ENCODE measurements around the gene STXBP6. TPM values are rescaled to one million over a fixed set of nuclear protein-coding genes. Genes with fewer than 3 reads are reported as not detected.
A peak's percentile ranks its signal among the peaks of the same experiment; 100 is the strongest.
"Not testable (repeated sequence)": the region's sequence is repeated elsewhere in the genome, so short reads cannot be mapped to it uniquely, and the experiment has no call there.

The STXBP6 gene
- total RNA-seq, 8 experiments from 2014 or later, result 1.0 to 13.2 (median 4.4) TPM

DNA sequence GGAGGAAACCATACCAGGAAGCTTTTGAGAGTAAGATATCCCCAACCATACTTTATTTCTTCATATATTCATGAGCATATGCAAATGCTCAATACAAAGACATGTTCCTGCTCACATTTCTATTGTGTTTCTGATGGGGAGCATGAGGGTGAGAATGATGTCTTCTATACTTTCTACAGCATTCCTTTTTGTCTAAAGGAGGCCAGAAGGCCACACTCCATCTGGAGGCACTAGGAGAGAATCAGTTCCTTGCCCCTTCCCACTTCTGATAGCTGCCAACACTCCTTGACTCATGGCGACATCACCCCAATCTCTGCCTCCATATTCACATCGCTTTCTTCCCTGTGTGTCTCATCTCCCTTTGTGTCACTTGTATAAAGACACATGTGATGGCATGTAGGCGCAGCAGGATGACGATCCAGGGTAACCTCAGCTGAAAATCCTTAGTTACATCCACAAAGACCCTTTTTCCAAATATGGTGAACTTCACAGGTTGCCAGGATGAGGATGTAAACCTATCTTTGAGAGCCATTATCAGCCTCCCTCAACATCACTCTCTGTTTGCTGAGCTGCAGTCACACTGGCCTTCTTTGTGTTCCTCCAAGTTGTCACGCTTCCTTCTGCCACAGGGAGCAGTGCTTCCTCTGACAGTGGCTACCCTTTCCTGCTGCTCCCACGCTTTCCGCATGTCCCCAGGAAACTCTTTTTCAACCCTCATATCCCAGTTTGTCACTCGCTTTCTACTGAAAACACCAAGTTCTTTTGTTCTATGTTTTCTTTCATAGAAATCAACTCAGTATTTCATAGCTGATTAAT lies 96.9 kb downstream of the STXBP6 start:
- H3K4me1 ChIP-seq (replicated peaks in 1 of 2), result peaks cover 0 to 5% of the 10 kb centered on the region in 2 donors
- 52 to 100% (median 87%) methylated on average over 2 to 8 of the region's 8 CpGs for WGBS, 10 experiments

DNA sequence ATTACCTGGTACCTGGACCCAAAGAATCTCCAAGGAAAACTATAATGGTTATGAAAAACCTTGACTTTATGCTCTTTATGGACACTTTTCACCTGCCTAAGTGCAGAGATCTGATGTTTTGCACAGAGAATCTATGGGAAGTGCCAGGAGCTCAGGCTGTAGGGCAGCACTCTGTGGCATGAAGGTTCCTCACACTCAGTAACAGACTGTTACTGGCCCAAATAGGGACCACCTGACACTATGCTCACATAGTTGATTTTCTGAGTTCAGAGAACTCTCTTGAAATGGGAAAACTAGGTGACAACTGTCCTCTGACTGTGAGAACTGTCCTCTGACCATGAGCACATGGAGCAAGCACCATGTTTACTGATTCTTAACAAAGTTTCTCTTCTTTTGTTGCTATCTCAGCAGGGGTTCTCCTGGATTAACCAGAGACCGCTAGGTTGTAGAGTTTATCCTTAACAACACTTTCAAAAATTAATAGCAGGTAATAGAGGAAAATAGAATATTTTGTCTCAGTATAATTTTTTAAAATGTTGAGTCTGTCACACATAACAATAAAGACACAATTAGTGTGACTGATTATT lies 101.6 kb downstream of the STXBP6 start:
- Histone ChIP-seq H3K4me1 (replicated peaks in 1 of 2) (no peaks in the 10 kb centered on the region), H3K4me3 (no peak overlapping the region), H3K27ac (no peak overlapping the region)
- 50 to 100% (median 93%) methylated on average over 1 of the region's 1 CpG; no CpG with 5 or more reads in 3 of the 10 experiments for WGBS, 10 experiments
- ATAC-seq (replicated peaks in 6 of 8), result no peak
- in situ Hi-C loops (cut with MboI; ENCODE audit: low pct_unique_long_range_greater_than_20kb in 2 of 9, low sequenced_read_pairs in 9 of 9, unreplicated experiment in 9 of 9), result no loop called here

More for the DNA sequence above, 96.9 kb downstream of the STXBP6 start:
- no peak overlapping the region for H3K4me3 ChIP-seq
- ATAC-seq (replicated peaks in 6 of 8), result peak in 2 of 8 experiments; percentile 20 to 42
- H3K27ac ChIP-seq, result no peak overlapping the region
- in situ Hi-C loops (cut with MboI; ENCODE audit: low pct_unique_long_range_greater_than_20kb in 2 of 9, low sequenced_read_pairs in 9 of 9, unreplicated experiment in 9 of 9), result no loop called here

DNA sequence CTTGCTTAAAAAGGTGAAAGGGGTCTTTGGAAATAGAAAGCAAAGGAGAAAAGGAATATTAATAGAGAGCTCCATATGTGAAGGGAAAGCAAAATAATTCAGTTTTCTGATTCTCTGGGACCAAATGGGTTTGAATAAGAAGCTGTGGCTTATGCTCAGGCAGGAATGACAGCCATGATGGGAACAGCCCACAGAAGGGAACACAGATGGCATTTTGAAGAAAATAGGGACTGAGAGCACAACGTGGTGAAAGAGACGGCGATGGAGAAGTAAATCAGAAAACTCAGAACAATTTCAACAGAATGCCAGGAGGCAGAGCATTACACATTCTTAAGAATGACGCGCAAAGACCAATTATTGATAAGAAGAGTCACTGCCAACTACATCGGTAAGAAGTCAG lies 102.8 kb downstream of the STXBP6 start:
- in situ Hi-C loops (cut with MboI; ENCODE audit: low pct_unique_long_range_greater_than_20kb in 2 of 9, low sequenced_read_pairs in 9 of 9, unreplicated experiment in 9 of 9), result no loop called here
- 76 to 100% (median 95%) methylated on average over 2 to 6 of the region's 6 CpGs; no CpG with 5 or more reads in 1 of the 10 experiments for WGBS, 10 experiments
- Histone ChIP-seq H3K27ac (no peak overlapping the region), H3K4me1 (replicated peaks in 1 of 2) (peaks cover 3 to 6% of the 10 kb centered on the region in 2 donors), H3K4me3 (no peak overlapping the region)
- no peak for ATAC-seq (replicated peaks in 6 of 8)

DNA sequence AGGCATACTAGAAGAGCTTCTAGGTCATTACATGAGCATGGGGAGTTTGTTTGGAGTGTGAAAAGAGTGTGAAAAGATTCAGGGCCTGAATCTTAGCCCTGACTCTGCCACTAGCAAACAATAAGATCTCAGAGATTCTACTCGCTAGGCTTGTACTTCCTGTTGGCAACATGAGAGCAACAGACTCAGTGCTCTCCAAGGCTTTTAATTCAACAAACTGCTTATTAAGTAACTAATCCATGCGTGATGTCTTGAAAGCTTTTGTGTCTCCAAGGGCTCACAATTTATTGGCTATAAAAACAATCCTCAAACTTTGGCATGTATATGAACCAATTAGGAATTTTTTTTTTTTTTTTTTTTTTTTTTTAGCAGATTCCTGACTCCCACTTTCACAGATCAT lies 105.1 kb downstream of the STXBP6 start:
- in situ Hi-C loops (cut with MboI; ENCODE audit: low pct_unique_long_range_greater_than_20kb in 2 of 9, low sequenced_read_pairs in 9 of 9, unreplicated experiment in 9 of 9), result no loop called here
- WGBS, 10 experiments, result 0 to 100% (median 50%) methylated on average over 1 to 2 of the region's 2 CpGs
- ATAC-seq (replicated peaks in 6 of 8), result no peak
- H3K27ac ChIP-seq, result no peak overlapping the region
- H3K4me1 ChIP-seq (replicated peaks in 1 of 2), result peaks cover 3 to 6% of the 10 kb centered on the region in 2 donors
- no peak overlapping the region for H3K4me3 ChIP-seq

DNA sequence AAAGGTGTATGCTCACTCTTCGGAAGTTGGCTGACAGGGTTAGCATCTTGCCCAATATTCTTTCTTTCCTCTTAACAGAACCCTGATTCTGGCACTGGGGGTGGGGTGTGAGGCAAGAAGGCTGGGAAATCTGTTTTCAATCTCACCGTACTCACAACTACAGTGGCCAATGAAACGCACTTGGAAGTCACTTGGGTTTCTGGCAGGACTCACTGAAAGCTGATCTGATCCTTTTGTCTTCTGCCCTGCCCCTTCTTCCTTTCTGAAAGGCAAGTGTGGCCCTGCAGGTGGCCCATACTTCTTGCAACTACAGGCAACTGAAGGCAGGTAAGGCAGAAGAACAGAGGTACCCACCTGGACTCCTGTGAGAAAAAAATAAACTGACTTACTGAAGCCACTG lies 106.9 kb downstream of the STXBP6 start:
- H3K4me3 ChIP-seq, result no peak overlapping the region
- in situ Hi-C loops (cut with MboI; ENCODE audit: low pct_unique_long_range_greater_than_20kb in 2 of 9, low sequenced_read_pairs in 9 of 9, unreplicated experiment in 9 of 9), result no loop called here
- H3K27ac ChIP-seq, result no peak overlapping the region
- peak in 1 of 8 experiments; percentile 70 for ATAC-seq (replicated peaks in 6 of 8)
- H3K4me1 ChIP-seq (replicated peaks in 1 of 2), result peaks cover 3 to 6% of the 10 kb centered on the region in 2 donors
- WGBS, 10 experiments, result 0 to 90% (median 49%) methylated on average over 1 to 3 of the region's 3 CpGs; no CpG with 5 or more reads in 3 of the 10 experiments

DNA sequence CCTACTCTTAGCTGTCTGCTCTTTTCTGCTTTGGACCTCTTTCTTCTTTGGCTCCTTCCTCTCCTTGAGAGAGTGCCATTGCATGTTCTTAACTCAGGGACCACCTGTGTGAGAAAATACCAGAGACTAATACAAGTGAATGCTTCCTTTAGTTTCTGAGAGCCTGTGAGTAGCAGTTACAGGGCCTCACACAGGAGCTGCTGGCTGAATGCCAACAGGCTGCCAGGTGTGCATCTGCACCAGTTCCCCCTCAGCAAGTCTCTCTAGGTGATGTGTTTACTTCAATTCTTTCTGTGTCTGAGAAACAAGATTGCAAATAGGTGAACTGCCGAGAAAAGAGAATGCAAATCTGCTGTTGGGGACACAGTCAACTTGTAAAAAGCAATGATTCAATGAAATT lies 108.2 kb downstream of the STXBP6 start:
- no peak for ATAC-seq (replicated peaks in 6 of 8)
- Histone ChIP-seq H3K4me1 (replicated peaks in 1 of 2) (peaks cover 3 to 6% of the 10 kb centered on the region in 2 donors), H3K4me3 (no peak overlapping the region), H3K27ac (no peak overlapping the region)
- 60 to 100% (median 76%) methylated on average over 1 of the region's 1 CpG for WGBS, 10 experiments
- in situ Hi-C loops (cut with MboI; ENCODE audit: low pct_unique_long_range_greater_than_20kb in 2 of 9, low sequenced_read_pairs in 9 of 9, unreplicated experiment in 9 of 9), result no loop called here

DNA sequence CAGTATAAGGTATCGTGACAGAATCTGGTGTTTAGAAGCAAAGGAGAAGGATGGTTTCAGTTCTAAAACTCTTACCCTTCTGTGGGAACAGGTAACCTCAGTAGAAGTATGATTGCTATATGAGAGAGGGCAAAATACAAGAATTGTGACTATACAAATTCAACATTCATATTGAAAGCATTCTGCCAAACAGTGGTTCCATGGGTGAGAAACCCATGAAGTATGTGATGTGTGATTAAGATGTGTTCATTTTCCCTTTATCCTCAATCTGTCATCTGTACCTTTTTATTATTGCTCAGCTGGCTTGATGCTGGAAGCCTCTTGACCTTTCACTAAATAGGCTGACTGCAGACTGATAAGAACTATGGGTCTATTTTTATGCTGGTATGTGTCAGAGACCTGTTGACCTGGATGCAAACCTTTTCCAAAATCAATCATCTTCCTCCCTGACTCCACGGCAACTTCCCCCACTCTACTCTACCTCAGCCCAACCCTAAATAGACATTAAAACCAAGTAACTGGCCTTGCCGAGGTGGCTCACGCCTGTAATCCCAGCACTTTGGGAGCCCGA lies 109.6 kb downstream of the STXBP6 start:
- no peak for ATAC-seq (replicated peaks in 6 of 8)
- in situ Hi-C loops (cut with MboI; ENCODE audit: low pct_unique_long_range_greater_than_20kb in 2 of 9, low sequenced_read_pairs in 9 of 9, unreplicated experiment in 9 of 9), result no loop called here
- no peak overlapping the region for H3K4me3 ChIP-seq
- peaks cover 3 to 6% of the 10 kb centered on the region in 2 donors for H3K4me1 ChIP-seq (replicated peaks in 1 of 2)
- 40 to 100% (median 83%) methylated on average over 1 to 4 of the region's 5 CpGs; no CpG with 5 or more reads in 1 of the 10 experiments for WGBS, 10 experiments
- no peak overlapping the region for H3K27ac ChIP-seq

DNA sequence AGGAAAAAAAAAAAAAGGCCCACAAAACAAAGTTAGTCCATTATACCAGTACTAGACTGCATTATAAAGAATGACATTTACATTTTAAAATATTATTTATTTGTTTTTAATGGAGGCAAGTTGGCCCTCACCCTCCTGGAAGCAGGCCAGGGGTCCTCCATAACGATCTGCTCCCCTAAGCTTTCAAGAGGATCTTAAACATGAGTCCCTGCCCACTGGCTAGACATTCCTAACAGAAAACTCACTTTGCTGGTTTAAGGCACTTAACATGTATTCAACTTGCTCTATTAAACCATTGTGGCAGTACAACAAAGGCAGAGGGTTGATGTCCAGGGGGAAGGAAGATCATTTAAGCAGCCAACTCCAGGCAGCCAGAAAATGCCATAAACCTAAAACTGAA lies 111.4 kb downstream of the STXBP6 start:
- no peak for ATAC-seq (replicated peaks in 6 of 8)
- peaks cover 3 to 6% of the 10 kb centered on the region in 2 donors for H3K4me1 ChIP-seq (replicated peaks in 1 of 2)
- WGBS, 10 experiments, result 9 to 71% (median 49%) methylated on average over 1 of the region's 1 CpG; no CpG with 5 or more reads in 4 of the 10 experiments
- in situ Hi-C loops (cut with MboI; ENCODE audit: low pct_unique_long_range_greater_than_20kb in 2 of 9, low sequenced_read_pairs in 9 of 9, unreplicated experiment in 9 of 9), result no loop called here
- no peak overlapping the region for H3K27ac ChIP-seq
- no peak overlapping the region for H3K4me3 ChIP-seq

DNA sequence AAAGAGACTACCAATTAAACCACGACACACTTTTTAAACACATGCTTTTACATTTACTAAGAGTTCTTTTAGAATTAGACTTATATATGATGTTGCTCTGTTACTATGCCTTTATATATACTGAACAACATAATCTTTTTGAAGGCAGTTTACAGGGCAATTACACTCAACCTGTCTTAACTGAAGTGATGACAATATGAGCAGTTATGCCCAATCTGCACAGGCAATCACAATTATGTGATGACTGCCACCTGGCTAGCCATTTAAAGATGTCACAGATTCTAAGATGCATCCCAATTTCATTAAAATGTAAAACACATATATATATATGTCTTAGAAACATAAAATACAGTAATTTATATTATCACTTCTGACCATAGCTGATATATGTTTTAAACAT lies 112.6 kb downstream of the STXBP6 start:
- Histone ChIP-seq H3K27ac (no peak overlapping the region), H3K4me3 (no peak overlapping the region), H3K4me1 (replicated peaks in 1 of 2) (no peaks in the 10 kb centered on the region)
- ATAC-seq (replicated peaks in 6 of 8), result no peak
- WGBS, 10 experiments, result 50 to 100% (median 83%) methylated on average over 1 of the region's 1 CpG; no CpG with 5 or more reads in 1 of the 10 experiments
- in situ Hi-C loops (cut with MboI; ENCODE audit: low pct_unique_long_range_greater_than_20kb in 2 of 9, low sequenced_read_pairs in 9 of 9, unreplicated experiment in 9 of 9), result no loop called here

DNA sequence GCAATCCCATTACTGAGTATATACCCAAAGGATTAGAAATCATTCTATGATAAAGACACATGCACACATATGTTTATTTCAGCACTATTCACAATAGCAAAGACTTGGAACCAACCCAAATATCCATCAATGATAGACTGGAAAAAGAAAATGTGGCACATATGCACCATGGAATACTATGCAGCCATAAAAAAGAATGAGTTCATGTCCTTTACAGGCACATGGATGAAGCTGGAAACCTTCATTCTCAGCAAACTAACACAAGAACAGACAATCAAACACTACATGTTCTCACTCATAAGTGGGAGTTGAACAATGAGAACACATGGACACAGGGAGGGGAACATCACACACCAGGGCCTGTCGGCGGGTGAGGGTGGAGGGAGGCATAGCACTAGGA lies 113.2 kb downstream of the STXBP6 start:
- H3K27ac ChIP-seq; H3K4me1 ChIP-seq (replicated peaks in 1 of 2); H3K4me3 ChIP-seq; in situ Hi-C loops (cut with MboI; ENCODE audit: low pct_unique_long_range_greater_than_20kb in 2 of 9, low sequenced_read_pairs in 9 of 9, unreplicated experiment in 9 of 9); ATAC-seq (replicated peaks in 6 of 8): not testable (repeated sequence)
- 82 to 100% (median 92%) methylated on average over 1 to 2 of the region's 2 CpGs; no CpG with 5 or more reads in 5 of the 10 experiments for WGBS, 10 experiments

DNA sequence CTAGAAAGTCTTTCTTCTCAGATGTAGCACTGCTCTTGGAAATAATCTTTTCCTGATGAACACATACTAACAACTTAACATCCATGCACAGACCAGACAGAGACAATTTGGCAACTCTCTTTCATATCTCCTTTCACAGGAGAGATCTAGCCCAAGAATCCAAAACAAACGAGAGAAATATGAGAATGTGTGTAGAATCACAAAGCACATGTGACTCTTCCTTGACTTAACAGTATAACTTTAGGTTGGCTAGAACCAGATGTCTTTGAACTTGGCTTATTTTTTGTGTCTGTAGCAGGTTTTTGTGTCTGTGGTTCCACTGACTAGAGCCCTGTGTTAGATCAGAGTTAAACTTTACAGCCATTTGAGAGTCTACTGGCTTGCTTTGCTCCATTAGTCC lies 114.2 kb downstream of the STXBP6 start:
- 0 to 100% (median 55%) methylated on average over 1 of the region's 1 CpG; no CpG with 5 or more reads in 6 of the 10 experiments for WGBS, 10 experiments
- ATAC-seq (replicated peaks in 6 of 8), result no peak
- no peaks in the 10 kb centered on the region for H3K4me1 ChIP-seq (replicated peaks in 1 of 2)
- in situ Hi-C loops (cut with MboI; ENCODE audit: low pct_unique_long_range_greater_than_20kb in 2 of 9, low sequenced_read_pairs in 9 of 9, unreplicated experiment in 9 of 9), result no loop called here
- no peak overlapping the region for H3K4me3 ChIP-seq
- no peak overlapping the region for H3K27ac ChIP-seq

DNA sequence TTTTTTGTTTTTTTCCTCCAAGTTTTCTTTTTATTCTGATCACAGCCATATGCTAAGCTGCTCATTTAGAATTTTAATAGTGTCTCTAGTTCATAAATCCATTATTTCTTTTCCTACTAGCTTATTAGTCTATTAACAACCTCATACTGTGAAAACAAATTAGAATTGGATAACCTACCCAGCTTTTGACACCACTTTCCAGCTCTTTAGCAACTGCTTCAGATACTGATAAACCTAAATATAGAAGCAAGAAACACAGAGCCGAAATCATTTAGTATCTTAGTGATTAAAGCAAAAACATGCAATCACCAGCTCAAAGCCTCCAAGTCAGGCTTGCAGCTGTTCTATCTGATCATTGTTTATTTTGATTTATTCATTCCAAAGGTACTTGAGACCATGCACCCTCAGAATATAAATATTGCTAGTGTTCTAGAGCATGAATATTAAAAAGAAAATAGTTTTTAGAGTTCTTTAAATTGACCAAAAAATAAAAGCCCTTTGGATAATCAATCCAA lies 121.5 kb downstream of the STXBP6 start:
- in situ Hi-C loops (cut with MboI; ENCODE audit: low pct_unique_long_range_greater_than_20kb in 2 of 9, low sequenced_read_pairs in 9 of 9, unreplicated experiment in 9 of 9), result no loop called here
- WGBS, 10 experiments, result 18 to 100% (median 89%) methylated on average over 1 of the region's 1 CpG; no CpG with 5 or more reads in 1 of the 10 experiments
- no peak for ATAC-seq (replicated peaks in 6 of 8)

DNA sequence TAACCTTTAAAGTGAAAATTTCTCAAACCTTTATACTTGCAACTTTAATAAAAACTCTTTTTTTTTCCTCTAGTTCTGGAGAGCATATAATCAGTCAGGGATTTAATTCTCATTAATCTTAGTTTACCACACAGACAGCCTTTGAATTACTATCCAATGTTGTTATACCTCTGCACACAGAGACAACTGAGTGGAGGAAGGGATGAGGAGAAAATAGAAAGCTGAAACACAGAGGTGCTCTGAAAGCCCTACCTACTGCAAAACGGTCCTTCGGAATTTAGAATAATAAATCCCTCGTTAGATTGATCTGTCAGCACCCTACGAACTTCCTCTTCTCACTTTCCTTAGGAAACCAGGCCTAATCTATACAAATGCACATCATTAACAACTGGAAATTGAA lies 122.1 kb downstream of the STXBP6 start:
- Histone ChIP-seq H3K4me3 (no peak overlapping the region), H3K27ac (no peak overlapping the region)

More for the DNA sequence above, 121.5 kb downstream of the STXBP6 start:
- Histone ChIP-seq H3K4me1 (replicated peaks in 1 of 2) (peaks cover 0 to 4% of the 10 kb centered on the region in 2 donors), H3K27ac (no peak overlapping the region), H3K4me3 (no peak overlapping the region)

More for the DNA sequence above, 122.1 kb downstream of the STXBP6 start:
- ATAC-seq (replicated peaks in 6 of 8), result no peak
- WGBS, 10 experiments, result 20 to 60% (median 42%) methylated on average over 2 to 4 of the region's 4 CpGs; no CpG with 5 or more reads in 3 of the 10 experiments
- H3K4me1 ChIP-seq (replicated peaks in 1 of 2), result peaks cover 0 to 4% of the 10 kb centered on the region in 2 donors
- in situ Hi-C loops (cut with MboI; ENCODE audit: low pct_unique_long_range_greater_than_20kb in 2 of 9, low sequenced_read_pairs in 9 of 9, unreplicated experiment in 9 of 9), result no loop called here

All from motor neuron (in vitro differentiated cells).